HCT116 (cell line): ENCODE data around the gene RAP2A.

Experiments
- CTCF ChIP-seq, 3 experiments: fragments of 200-600 bp in 1 of 3; sonication (generic) in 1 of 3; IDR thresholded peaks in 2 of 3; conservative IDR thresholded peaks in 1 of 3; 2 replicates each; pipeline ENCODE4 v1.5.1; 2012 to 2017; ENCODE audit warnings: low read depth in 2 of 3, low read length in 2 of 3, antibody characterized with exemption in 1 of 3, borderline replicate concordance in 1 of 3, control low read depth in 1 of 3, mild to moderate bottlenecking in 1 of 3, mixed read lengths in 1 of 3, mixed run types in 1 of 3, moderate library complexity in 1 of 3; ENCODE audit not compliant: insufficient read depth in 1 of 3
- EZH2phosphoT487 ChIP-seq: fragments of 200-600 bp; IDR thresholded peaks from 2 replicates; pipeline ENCODE4 v1.6.1; 2018; ENCODE audit warnings: antibody characterized with exemption, borderline replicate concordance
- POLR2A ChIP-seq: IDR thresholded peaks from 2 replicates; pipeline ENCODE4 v1.7.0; 2011; ENCODE audit warnings: borderline replicate concordance; ENCODE audit not compliant: insufficient read depth, insufficient read length; ENCODE audit errors: extremely low read depth

GRCh38 chr13:97477844-97478243, 43.9 kb downstream of the RAP2A start:
- TF ChIP-seq EZH2phosphoT487: no peak
- TF ChIP-seq POLR2A: no peak
- TF ChIP-seq CTCF (IDR thresholded peaks at IDR 0.05 in 2 of 3, conservative IDR thresholded peaks at IDR 0.05 in 1 of 3; ENCODE audit: borderline replicate concordance in 1 of 3, insufficient read depth in 1 of 3, low read depth in 2 of 3, low read length in 2 of 3): no peak
